Measurements from ENCODE around the gene FBXL16.
A peak's percentile ranks its signal among the peaks of the same experiment; 100 is the strongest.

Gene FBXL16

GRCh38 chr16:686459-687260, 18.9 kb downstream of the FBXL16 start:
- DNase-seq: no peak

GRCh38 chr16:685967-686366, 19.6 kb downstream of the FBXL16 start:
- no peak for DNase-seq

GRCh38 chr16:684961-685696, 20.5 kb downstream of the FBXL16 start:
- no peak for DNase-seq

- peak; percentile 85 to 95 (median 89) for DNase-seq
Observed at GRCh38 chr16:684071-684794, 21.4 kb downstream of the FBXL16 start, which contains the start of gene JMJD8. TSS of gene JMJD8 (minus strand) at chr16:684334. CDS start at chr16:684319, 15 bp downstream.

- DNase-seq: no peak
Observed at GRCh38 chr16:683396-684070, 22.1 kb downstream of the FBXL16 start.

GRCh38 chr16:682493-683395, 22.9 kb downstream of the FBXL16 start:
- DNase-seq: no peak

- no peak for DNase-seq
Observed at GRCh38 chr16:681746-682427, 23.7 kb downstream of the FBXL16 start.

- no peak for DNase-seq
Observed at GRCh38 chr16:680967-681745, 24.4 kb downstream of the FBXL16 start.

- DNase-seq: no peak
Observed at GRCh38 chr16:680625-680945, 25.0 kb downstream of the FBXL16 start.

- peak; percentile 75 to 96 (median 91) for DNase-seq
Observed at GRCh38 chr16:679814-680624, 25.6 kb downstream of the FBXL16 start, which contains the start of gene STUB1. TSS of gene STUB1 (plus strand) at chr16:680410. CDS start at chr16:680526, 116 bp downstream.

GRCh38 chr16:678858-679813, 26.5 kb downstream of the FBXL16 start:
- DNase-seq: peak in 3 of 6 experiments; percentile 41 to 80 (median 62)

GRCh38 chr16:678209-678857, 27.3 kb downstream of the FBXL16 start:
- DNase-seq: no peak

- no peak for DNase-seq
Observed at GRCh38 chr16:677316-678190, 28.0 kb downstream of the FBXL16 start.

- DNase-seq: peak in 4 of 6 experiments; percentile 21 to 30 (median 24)
Observed at GRCh38 chr16:676913-677312, 28.7 kb downstream of the FBXL16 start.

GRCh38 chr16:676565-676902, 29.1 kb downstream of the FBXL16 start:
- DNase-seq: no peak

GRCh38 chr16:675884-676564, 29.6 kb downstream of the FBXL16 start:
- DNase-seq: no peak
